Heart left ventricle (tissue), 16 donors: ENCODE results near the gene BLVRB. TPM values are rescaled to one million over a fixed set of nuclear protein-coding genes. Genes with fewer than 3 reads are reported as not detected.
A peak's percentile ranks its signal among the peaks of the same experiment; 100 is the strongest.

Experiments used
- ATAC-seq, 4 donors: fragments of 200-7000 bp; cut with Tn5 transposase; one replicate each; pipeline ENCODE4 v1.9.1; 2020 to 2022; ENCODE audit warnings: moderate library complexity in 4 of 4, mild to moderate bottlenecking in 3 of 4, moderate number of reproducible peaks in 1 of 4
- DNase-seq, 5 donors: peaks; one replicate each; pipeline ENCODE4 v3.0.0-alpha.2; 2020
- H3K27ac ChIP-seq, 12 donors: fragments of 200-600 bp; sonication (generic) in 4 of 12; one replicate each; pipeline versions ENCODE4 v1.5.0 to v1.8.0; 2016 to 2022; ENCODE audit warnings: mild to moderate bottlenecking in 2 of 12
- H3K27me3 ChIP-seq, 9 donors: fragments of 200-600 bp; sonication (generic) in 2 of 9; one replicate each; pipeline versions ENCODE4 v1.5.1 to v1.8.0; 2016 to 2022; ENCODE audit warnings: mild to moderate bottlenecking in 3 of 9
- H3K36me3 ChIP-seq, 9 donors: fragments of 200-600 bp; sonication (generic) in 2 of 9; one replicate each; pipeline versions ENCODE4 v1.5.0 to v1.8.0; 2018 to 2022; ENCODE audit warnings: mild to moderate bottlenecking in 2 of 9
- H3K4me1 ChIP-seq, 12 donors: fragments of 200-600 bp; sonication (generic) in 4 of 12; one replicate each; pipeline versions ENCODE4 v1.5.0 to v1.8.0; 2016 to 2022; ENCODE audit warnings: mild to moderate bottlenecking in 3 of 12
- H3K4me3 ChIP-seq, 12 donors: fragments of 200-600 bp; sonication (generic) in 4 of 12; one replicate each; pipeline versions ENCODE4 v1.5.0 to v1.8.0; 2017 to 2022; ENCODE audit warnings: mild to moderate bottlenecking in 9 of 12, moderate library complexity in 4 of 12
- H3K9me3 ChIP-seq, 12 donors: fragments of 200-600 bp; sonication (generic) in 4 of 12; one replicate each; pipeline versions ENCODE4 v1.5.0 to v1.8.0; 2016 to 2022; ENCODE audit warnings: mild to moderate bottlenecking in 1 of 12
- CTCF ChIP-seq, 12 donors: fragments of 200-600 bp; sonication (generic) in 4 of 12; IDR thresholded peaks; one replicate each; pipeline versions ENCODE4 v1.5.0 to v1.8.0; 2018 to 2022; ENCODE audit warnings: antibody characterized with exemption in 12 of 12, mild to moderate bottlenecking in 5 of 12
- POLR2A ChIP-seq, 2 donors: fragments of 450-650 bp; IDR thresholded peaks; one replicate each; pipeline ENCODE4 v1.6.1; 2017; ENCODE audit warnings: antibody characterized with exemption in 2 of 2, mild to moderate bottlenecking in 2 of 2, moderate library complexity in 2 of 2
- WGBS, 4 donors: extraction: QIAGEN DNeasy Blood & Tissue Kit in 2 of 4; methylation state at CpG; one replicate each; pipeline versions ENCODE4 v1.1.5 to v1.1.7; 2013 to 2018; 5-methylcytosine and 5-hydroxymethylcytosine counted together
- intact Hi-C, 10 donors: fragments of 100-400 bp; cut with DNase I; formaldehyde crosslinking; loops; one replicate each; pipeline versions ENCODE4 v1.11.1 to v1.14.2; 2022
- polyA plus RNA-seq, 2 donors: library from polyadenylated mRNA; stranded (reverse); fragments of 200-250 nt; gene quantifications; one replicate each; pipeline ENCODE4 v1.2.3, GENCODE V29; 2013
- total RNA-seq, 9 donors: library from RNA; depleted of rRNA in 2 of 9; stranded (reverse); fragments of >200 nt in 2 of 9; fragmentation: NEBNext Ultra II Directional in 3 of 9; extraction: Animal tissue kit (Norgen Biotek cat#: 25700) in 3 of 9; gene quantifications; one replicate each; pipeline versions ENCODE4 v1.1.0 to v1.2.4, GENCODE V29; 2016 to 2023
- donor health status: ischemic (EF 13 %, LVEDD 7.1; RV severe dilation, severe dysfunction).
- donor health status: healthy with polysubstance abuse.
- donor health status: DM: no; HTN: yes; CAD: no.
- donor health status: DM: no; HTN: no; CAD: no.
- donor health status: ischemic (EF 25% LVEDD 6.9; RV normal size, moderate dysfunction).
- donor health status: ischemic (EF 25% LVEDD 5.7; RV mildly dilated, moderate dysfunction).
- donor health status: healthy.
- donor health status: DM: yes; HTN: yes; CAD: no.
- donor health status: ischemic (EF 35%, LVEDD 5.7; RV mildly dilated, moderate dysfunction).
- donor health status: nonischemic (EF 11% LVEDD 7.7; RV severe dilation, severe dysfunction).
- donor health status: DM: yes; HTN: yes; CAD: no.
- donor health status: PGD.
- donor health status: ischemic (EF 29% LVEDD 5.4; RV normal size, mild dysfunction).
- donor health status: nonischemic (EF 23%, LVEDD 6.1; RV moderate dilation, normal function).

BLVRB gene
- total and polyA plus RNA-seq, 11 donors, result 76.3 to 330 (median 111) TPM

GRCh38 chr19:40419780-40420179 is 45.8 kb downstream of the BLVRB start:
- Histone ChIP-seq H3K27me3 (no peaks in the 10 kb centered on the region), H3K4me3 (no peak overlapping the region), H3K4me1 (peaks cover 0 to 60% (median 43%) of the 10 kb centered on the region in 12 donors), H3K9me3 (no peaks in the 10 kb centered on the region), H3K27ac (peak overlapping the region in 2 of 12 donors; percentile 96 to 99), H3K36me3 (peaks cover 3 to 24% (median 16%) of the 10 kb centered on the region in 9 donors)
- no peak for ATAC-seq
- 82 to 94% (median 92%) methylated on average over 5 of the region's 5 CpGs for WGBS, 4 donors
- no peak for TF ChIP-seq POLR2A (IDR thresholded peaks at IDR 0.05)
- no peak for TF ChIP-seq CTCF (IDR thresholded peaks at IDR 0.05)
- intact Hi-C loops, result loop anchor here in 5 of 10 donors (2.0 to 10.0 kb wide), 6 partner anchors 23 to 388 kb away; partner anchors contain the start of genes C19orf47 (in 2 of the 5), PLD3 (in 2 of the 5) and LTBP4 (in 1 of the 5)
- no peak for DNase-seq

- no peak for DNase-seq
- 77 to 90% (median 80%) methylated on average over 5 of the region's 5 CpGs for WGBS, 4 donors
- H3K27ac ChIP-seq, result peak overlapping the region in 1 of 12 donors; percentile 96
- peaks cover 0 to 54% (median 39%) of the 10 kb centered on the region in 12 donors for H3K4me1 ChIP-seq
- H3K36me3 ChIP-seq, result peaks cover 3 to 24% (median 16%) of the 10 kb centered on the region in 9 donors
- TF ChIP-seq POLR2A (IDR thresholded peaks at IDR 0.05) (no peak), CTCF (IDR thresholded peaks at IDR 0.05) (no peak)
- H3K9me3 ChIP-seq, result no peaks in the 10 kb centered on the region
- intact Hi-C loops, result no loop called here
- no peak for ATAC-seq
- no peak overlapping the region for H3K4me3 ChIP-seq
- no peaks in the 10 kb centered on the region for H3K27me3 ChIP-seq
Measured at GRCh38 chr19:40419066-40419612, 46.4 kb downstream of the BLVRB start.

- H3K4me1 ChIP-seq, result peaks cover 0 to 54% (median 37%) of the 10 kb centered on the region in 12 donors
- ATAC-seq (no peak), DNase-seq (no peak)
- H3K4me3 ChIP-seq, result no peak overlapping the region
- TF ChIP-seq CTCF (IDR thresholded peaks at IDR 0.05) (no peak), POLR2A (IDR thresholded peaks at IDR 0.05) (no peak)
- 84 to 90% (median 87%) methylated on average over 3 of the region's 3 CpGs for WGBS, 4 donors
- H3K36me3 ChIP-seq, result peaks cover 3 to 17% (median 12%) of the 10 kb centered on the region in 9 donors
- H3K27ac ChIP-seq, result peak overlapping the region; percentile 45 to 94 (median 82)
- intact Hi-C loops, result no loop called here
- no peaks in the 10 kb centered on the region for H3K27me3 ChIP-seq
- no peaks in the 10 kb centered on the region for H3K9me3 ChIP-seq
Measured at GRCh38 chr19:40418040-40418439, 47.5 kb downstream of the BLVRB start.

GRCh38 chr19:40417643-40417981 is 47.9 kb downstream of the BLVRB start:
- H3K27ac ChIP-seq, result peak overlapping the region; percentile 45 to 94 (median 82)
- H3K36me3 ChIP-seq, result peaks cover 2 to 12% (median 8%) of the 10 kb centered on the region in 9 donors
- intact Hi-C loops, result no loop called here
- ATAC-seq, result no peak
- peaks cover 0 to 53% (median 34%) of the 10 kb centered on the region in 12 donors for H3K4me1 ChIP-seq
- H3K9me3 ChIP-seq, result no peaks in the 10 kb centered on the region
- no peaks in the 10 kb centered on the region for H3K27me3 ChIP-seq
- 67 to 87% (median 69%) methylated on average over 4 of the region's 4 CpGs for WGBS, 4 donors
- no peak for DNase-seq
- peak overlapping the region in 1 of 12 donors; percentile 9 for H3K4me3 ChIP-seq
- TF ChIP-seq POLR2A (IDR thresholded peaks at IDR 0.05) (no peak), CTCF (IDR thresholded peaks at IDR 0.05) (no peak)
